ENCODE results near the gene STARD3. TPM values are rescaled to one million over a fixed set of nuclear protein-coding genes. Genes with fewer than 3 reads are reported as not detected.

STARD3 gene
- total and polyA plus RNA-seq, 9 of the 15 experiments (the other 6 are each of a cell fraction or from before 2014, with no cell fraction given): 0.63 to 87.0 (median 46.0) TPM

GRCh38 chr17:39683295-39683939 is 46.5 kb downstream of the STARD3 start (continued):
- TF ChIP-seq, protein P1, sequence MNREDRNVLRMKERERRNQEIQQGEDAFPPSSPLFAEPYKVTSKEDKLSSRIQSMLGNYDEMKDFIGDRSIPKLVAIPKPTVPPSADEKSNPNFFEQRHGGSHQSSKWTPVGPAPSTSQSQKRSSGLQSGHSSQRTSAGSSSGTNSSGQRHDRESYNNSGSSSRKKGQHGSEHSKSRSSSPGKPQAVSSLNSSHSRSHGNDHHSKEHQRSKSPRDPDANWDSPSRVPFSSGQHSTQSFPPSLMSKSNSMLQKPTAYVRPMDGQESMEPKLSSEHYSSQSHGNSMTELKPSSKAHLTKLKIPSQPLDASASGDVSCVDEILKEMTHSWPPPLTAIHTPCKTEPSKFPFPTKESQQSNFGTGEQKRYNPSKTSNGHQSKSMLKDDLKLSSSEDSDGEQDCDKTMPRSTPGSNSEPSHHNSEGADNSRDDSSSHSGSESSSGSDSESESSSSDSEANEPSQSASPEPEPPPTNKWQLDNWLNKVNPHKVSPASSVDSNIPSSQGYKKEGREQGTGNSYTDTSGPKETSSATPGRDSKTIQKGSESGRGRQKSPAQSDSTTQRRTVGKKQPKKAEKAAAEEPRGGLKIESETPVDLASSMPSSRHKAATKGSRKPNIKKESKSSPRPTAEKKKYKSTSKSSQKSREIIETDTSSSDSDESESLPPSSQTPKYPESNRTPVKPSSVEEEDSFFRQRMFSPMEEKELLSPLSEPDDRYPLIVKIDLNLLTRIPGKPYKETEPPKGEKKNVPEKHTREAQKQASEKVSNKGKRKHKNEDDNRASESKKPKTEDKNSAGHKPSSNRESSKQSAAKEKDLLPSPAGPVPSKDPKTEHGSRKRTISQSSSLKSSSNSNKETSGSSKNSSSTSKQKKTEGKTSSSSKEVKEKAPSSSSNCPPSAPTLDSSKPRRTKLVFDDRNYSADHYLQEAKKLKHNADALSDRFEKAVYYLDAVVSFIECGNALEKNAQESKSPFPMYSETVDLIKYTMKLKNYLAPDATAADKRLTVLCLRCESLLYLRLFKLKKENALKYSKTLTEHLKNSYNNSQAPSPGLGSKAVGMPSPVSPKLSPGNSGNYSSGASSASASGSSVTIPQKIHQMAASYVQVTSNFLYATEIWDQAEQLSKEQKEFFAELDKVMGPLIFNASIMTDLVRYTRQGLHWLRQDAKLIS (CRISPR knock-in tag; IDR thresholded peaks at IDR 0.05): no peak
- TF ChIP-seq TAL1 (IDR thresholded peaks at IDR 0.05) (peak; percentile 88), FOXM1 (IDR thresholded peaks at IDR 0.05; ENCODE audit: low read depth) (0 out of 2 replicates have a peak, but pooled peaks have one; percentile 41), FOXM1 (CRISPR knock-in tag; IDR thresholded peaks at IDR 0.05; ENCODE audit: low read depth) (no peak), EP300 (IDR thresholded peaks at IDR 0.05; ENCODE audit: low read length) (peak; percentile 58; the same call in 1 of the 2 replicates), CREB1 (IDR thresholded peaks at IDR 0.05) (0 out of 2 replicates have a peak, but pooled peaks have one; percentile 14), CREB1 (CRISPR knock-in tag; IDR thresholded peaks at IDR 0.05) (no peak)
